ENCODE measurements around the gene UBE2E1.
A peak's percentile ranks its signal among the peaks of the same experiment; 100 is the strongest.
"Not testable (repeated sequence)": the region's sequence is repeated elsewhere in the genome, so short reads cannot be mapped to it uniquely, and the experiment has no call there.

UBE2E1 gene

DNA sequence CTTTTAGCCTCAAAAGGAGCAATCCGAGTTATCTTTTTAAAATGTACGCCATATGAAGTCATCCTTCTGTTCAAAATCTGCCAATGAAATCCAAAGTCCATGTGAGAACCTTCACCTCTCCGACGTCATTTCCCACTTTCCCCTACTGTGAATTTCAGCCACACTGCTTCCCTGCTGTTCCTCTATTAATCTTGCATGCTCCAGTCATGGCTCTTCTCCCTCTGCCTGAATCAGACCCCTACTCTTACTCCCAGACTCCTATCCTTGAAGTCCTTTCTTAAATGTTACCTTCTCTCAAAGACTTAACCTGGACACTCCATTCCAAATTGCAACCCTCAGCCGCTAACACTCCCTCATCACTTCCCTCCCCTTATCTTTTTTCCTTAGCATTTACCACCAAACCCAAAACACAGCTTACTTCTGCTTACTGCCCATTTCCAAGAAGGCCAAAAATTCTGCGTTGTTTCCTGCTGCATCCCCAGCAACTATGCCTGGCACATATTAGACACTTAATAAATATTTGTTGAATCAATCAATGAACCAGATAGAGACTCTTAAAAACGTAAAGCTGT, 109.9 kb downstream of the UBE2E1 start:
- no peak for DNase-seq (ENCODE audit: low read depth in 2 of 3, low spot score in 1 of 3)

- no peak for DNase-seq (ENCODE audit: low read depth in 2 of 3, low spot score in 1 of 3)
Measured at GRCh38 chr3:23916152-23916885, 110.6 kb downstream of the UBE2E1 start.

GRCh38 chr3:23916886-23917678, 111.3 kb downstream of the UBE2E1 start, which contains the start of the genes NKIRAS1 and RPL15:
NKIRAS1 (minus strand) TSS chr3:23916990; CDS start chr3:23910904, 6,086 bp downstream.
RPL15 (plus strand) TSS chr3:23917132; CDS start chr3:23917860, 728 bp downstream.
- DNase-seq (ENCODE audit: low read depth in 2 of 3, low spot score in 1 of 3), result peak; percentile 89 to 95 (median 95)

DNA sequence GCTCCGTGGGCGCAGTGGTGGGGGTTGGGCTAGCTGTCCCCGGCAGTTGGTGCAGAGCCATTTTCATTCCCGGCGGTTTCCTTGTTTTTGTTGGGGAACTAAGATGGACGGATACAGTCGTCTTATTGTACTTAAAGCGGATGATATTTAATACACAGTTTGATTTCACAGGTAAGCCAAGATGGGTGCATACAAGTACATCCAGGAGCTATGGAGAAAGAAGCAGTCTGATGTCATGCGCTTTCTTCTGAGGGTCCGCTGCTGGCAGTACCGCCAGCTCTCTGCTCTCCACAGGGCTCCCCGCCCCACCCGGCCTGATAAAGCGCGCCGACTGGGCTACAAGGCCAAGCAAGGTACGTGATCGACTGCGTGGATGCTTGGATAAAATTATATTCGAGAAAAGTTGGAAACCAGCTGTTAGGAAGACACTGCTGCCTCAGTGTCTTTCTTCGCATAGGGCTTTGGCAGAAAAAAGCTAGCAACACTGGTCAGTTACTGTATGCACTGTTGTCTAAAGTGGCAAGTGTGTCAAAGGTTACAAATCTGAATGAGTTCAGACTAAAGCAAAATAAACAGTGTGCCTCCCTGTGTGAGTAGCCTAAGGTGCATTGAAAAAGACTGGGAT, 112.0 kb downstream of the UBE2E1 start:
- peak in 2 of 3 donors; percentile 64 to 68 for DNase-seq (ENCODE audit: low read depth in 2 of 3, low spot score in 1 of 3)

GRCh38 chr3:23918331-23918730, 112.6 kb downstream of the UBE2E1 start:
- not testable (repeated sequence) for DNase-seq (ENCODE audit: low read depth in 2 of 3, low spot score in 1 of 3)

DNA sequence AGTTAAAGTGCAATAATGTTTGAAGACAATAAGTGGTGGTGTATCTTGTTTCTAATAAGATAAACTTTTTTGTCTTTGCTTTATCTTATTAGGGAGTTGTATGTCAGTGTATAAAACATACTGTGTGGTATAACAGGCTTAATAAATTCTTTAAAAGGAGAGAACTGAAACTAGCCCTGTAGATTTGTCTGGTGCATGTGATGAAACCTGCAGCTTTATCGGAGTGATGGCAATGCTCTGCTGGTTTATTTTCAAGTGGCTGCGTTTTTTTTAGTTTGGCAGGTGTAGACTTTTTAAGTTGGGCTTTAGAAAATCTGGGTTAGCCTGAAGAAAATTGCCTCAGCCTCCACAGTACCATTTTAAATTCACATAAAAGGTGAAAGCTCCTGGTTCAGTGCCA, 113.9 kb downstream of the UBE2E1 start:
- DNase-seq (ENCODE audit: low read depth in 2 of 3, low spot score in 1 of 3), result no peak

- no peak for DNase-seq (ENCODE audit: low read depth in 2 of 3, low spot score in 1 of 3)
Measured at GRCh38 chr3:23920151-23920655, 114.4 kb downstream of the UBE2E1 start.

- DNase-seq (ENCODE audit: low read depth in 2 of 3, low spot score in 1 of 3), result no peak
Measured at GRCh38 chr3:23921052-23921511, 115.3 kb downstream of the UBE2E1 start.

DNA sequence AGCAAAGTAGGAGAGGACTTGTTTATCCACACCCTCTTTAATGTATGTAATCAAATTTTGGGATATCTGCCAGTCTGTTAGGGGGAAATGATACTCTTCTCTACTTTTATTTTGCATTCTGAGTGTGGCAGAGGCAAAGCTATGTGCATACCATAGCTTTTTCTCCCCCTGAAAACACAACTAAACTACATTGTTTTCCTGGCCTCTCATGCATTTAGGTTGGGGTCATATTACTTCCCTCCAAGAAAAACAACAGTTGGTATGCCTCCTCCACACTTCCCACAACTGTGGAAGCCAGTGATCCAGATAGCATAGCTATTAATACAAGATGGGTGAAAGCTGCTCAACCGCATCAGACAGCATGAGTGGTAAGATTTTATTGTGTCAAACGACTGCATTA, 118.0 kb downstream of the UBE2E1 start:
- no peak for DNase-seq (ENCODE audit: low read depth in 2 of 3, low spot score in 1 of 3)

GRCh38 chr3:23926246-23926645, 120.5 kb downstream of the UBE2E1 start:
- DNase-seq (ENCODE audit: low read depth in 2 of 3, low spot score in 1 of 3), result no peak

DNA sequence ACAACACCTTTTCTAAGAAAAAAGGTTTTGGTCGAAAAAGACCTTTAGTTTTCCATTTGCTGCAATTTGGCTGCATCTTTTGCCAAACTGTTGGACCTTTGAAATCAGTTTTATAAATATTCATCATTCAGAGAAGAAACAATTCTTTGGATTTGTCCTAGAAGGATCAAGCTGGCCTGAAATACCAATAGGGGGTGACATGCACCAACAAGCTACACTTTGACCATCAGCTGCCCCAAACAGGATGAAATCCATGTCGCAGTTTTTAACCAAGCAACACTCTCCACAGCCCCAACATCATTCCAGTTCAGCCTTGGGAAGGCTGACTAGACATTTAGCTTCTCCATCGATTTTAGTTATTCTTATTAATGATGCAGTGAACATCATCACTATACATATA, 121.0 kb downstream of the UBE2E1 start:
- no peak for DNase-seq (ENCODE audit: low read depth in 2 of 3, low spot score in 1 of 3)

DNA sequence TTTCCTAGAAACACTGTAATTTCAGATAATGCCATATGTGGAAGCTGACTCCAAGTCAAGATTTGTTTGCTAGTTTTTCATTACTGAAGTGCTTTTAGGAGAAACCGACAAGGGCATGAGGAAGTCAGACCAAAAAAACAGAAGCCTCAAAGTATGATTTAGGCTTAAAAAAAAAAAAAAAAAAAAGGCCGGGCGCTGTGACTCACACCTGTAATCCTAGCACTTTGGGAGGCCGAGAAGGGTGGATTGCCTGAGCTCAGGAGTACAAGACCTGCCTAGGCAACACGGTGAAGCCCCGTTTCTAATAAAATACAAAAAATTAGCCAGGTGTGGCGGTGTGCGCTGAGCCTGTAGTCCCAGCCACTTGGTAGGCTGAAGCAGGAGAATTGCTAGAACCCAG, 122.8 kb downstream of the UBE2E1 start:
- no peak for DNase-seq (ENCODE audit: low read depth in 2 of 3, low spot score in 1 of 3)

DNA sequence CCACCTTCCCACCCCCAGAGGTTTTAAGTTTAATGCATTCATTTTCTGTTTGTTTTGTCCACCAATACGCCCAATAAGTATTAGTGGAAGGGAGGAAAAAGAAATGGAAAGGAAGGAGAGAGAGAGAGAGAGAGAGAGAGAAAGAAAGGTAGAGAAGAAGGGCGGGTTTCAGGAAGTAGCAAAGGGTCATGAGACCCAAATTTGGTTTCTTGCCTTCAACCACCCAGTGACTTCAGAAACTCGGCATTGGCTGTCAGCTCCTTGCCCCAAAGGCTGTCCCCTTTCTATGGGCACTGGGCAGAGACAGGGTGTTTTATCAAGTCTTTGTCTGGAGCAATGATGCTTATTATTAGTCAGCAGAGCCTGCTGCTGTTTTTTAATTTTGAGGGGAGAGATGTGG, 125.8 kb downstream of the UBE2E1 start:
- no peak for DNase-seq (ENCODE audit: low read depth in 2 of 3, low spot score in 1 of 3)

GRCh38 chr3:23932571-23932970, 126.8 kb downstream of the UBE2E1 start:
- DNase-seq (ENCODE audit: low read depth in 2 of 3, low spot score in 1 of 3), result no peak

GRCh38 chr3:23934253-23934652, 128.5 kb downstream of the UBE2E1 start:
- no peak for DNase-seq (ENCODE audit: low read depth in 2 of 3, low spot score in 1 of 3)

GRCh38 chr3:23937296-23937695, 131.5 kb downstream of the UBE2E1 start:
- no peak for DNase-seq (ENCODE audit: low read depth in 2 of 3, low spot score in 1 of 3)

DNA sequence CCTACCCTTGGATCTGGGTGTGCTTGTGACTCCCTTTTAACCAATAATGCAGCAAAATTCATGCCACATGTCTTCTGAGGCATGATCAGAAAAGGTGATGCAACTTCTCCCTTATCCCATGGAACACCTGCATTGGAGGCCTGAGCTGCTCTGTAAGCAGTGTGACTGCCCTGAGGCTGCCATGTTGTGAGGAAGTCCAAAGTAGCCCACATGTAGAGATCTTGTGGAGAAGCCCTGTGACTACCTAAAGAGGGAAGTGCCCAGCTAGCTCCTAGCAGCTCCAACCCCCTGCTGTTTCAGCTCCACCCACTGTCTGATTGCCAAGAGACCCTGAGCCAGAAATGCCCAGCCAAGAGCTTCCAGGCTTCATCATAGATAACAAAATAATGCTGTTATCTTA, 132.9 kb downstream of the UBE2E1 start:
- no peak for DNase-seq (ENCODE audit: low read depth in 2 of 3, low spot score in 1 of 3)

DNA sequence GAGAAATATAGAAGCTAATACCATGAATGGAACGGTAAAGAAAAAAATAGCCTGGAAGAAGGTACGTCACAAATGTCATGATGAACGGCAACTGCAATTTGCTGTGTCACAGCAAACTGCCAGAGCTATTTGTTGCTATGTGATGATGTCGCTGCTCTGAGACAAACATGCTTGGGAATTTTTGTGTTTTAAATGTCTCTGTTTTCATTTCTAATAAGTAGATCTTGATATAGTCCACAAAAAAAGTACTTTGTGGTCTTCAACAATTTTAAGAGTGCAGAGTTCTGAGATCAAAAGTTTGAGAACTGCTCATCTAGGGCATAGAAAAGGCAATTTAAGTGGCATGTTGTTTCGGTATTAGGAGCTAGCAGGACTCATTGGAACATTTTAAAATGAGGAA, 135.0 kb downstream of the UBE2E1 start:
- DNase-seq (ENCODE audit: low read depth in 2 of 3, low spot score in 1 of 3), result no peak
